Transverse colon (tissue), 4 donors: Measurements from ENCODE around the gene CRYGN. TPM values are rescaled to one million over a fixed set of nuclear protein-coding genes. Genes with fewer than 3 reads are reported as not detected.
A peak's percentile ranks its signal among the peaks of the same experiment; 100 is the strongest.

ENCODE experiments used
- DNase-seq: peaks from one replicate; pipeline ENCODE4 v3.0.0-alpha.2; 2019
- H3K27ac ChIP-seq, 4 donors: fragments of 200-600 bp; sonication (generic); 2 replicates each; pipeline ENCODE4 v1.5.1; 2016 to 2018; ENCODE audit warnings: inconsistent platforms in 4 of 4
- H3K27me3 ChIP-seq: fragments of 200-600 bp; sonication (generic); 2 replicates; pipeline ENCODE4 v1.5.1; 2017; ENCODE audit warnings: inconsistent platforms
- H3K36me3 ChIP-seq, 4 donors: fragments of 200-600 bp; sonication (generic); 2 replicates each; pipeline ENCODE4 v1.5.1; 2017 to 2019; ENCODE audit warnings: inconsistent platforms in 4 of 4
- H3K4me1 ChIP-seq, 4 donors: fragments of 200-600 bp; sonication (generic); 2 replicates each; pipeline ENCODE4 v1.5.1; 2017 to 2020; ENCODE audit warnings: inconsistent platforms in 4 of 4
- H3K4me3 ChIP-seq, 4 donors: fragments of 200-600 bp; sonication (generic); 1 replicate in 1 of 4; 2 replicates in 3 of 4; pipeline versions ENCODE4 v1.5.1 to v1.6.1; 2017 to 2019; ENCODE audit warnings: inconsistent platforms in 4 of 4
- H3K9me3 ChIP-seq, 2 donors: fragments of 200-600 bp; sonication (generic); 2 replicates each; pipeline ENCODE4 v1.5.1; 2017 to 2019; ENCODE audit warnings: inconsistent platforms in 2 of 2
- CTCF ChIP-seq, 5 experiments: fragments of 200-600 bp in 3 of 5; fragments of 450-650 bp in 2 of 5; sonication (generic) in 3 of 5; IDR thresholded peaks; 1 replicate in 2 of 5; 2 replicates in 3 of 5; pipeline ENCODE4 v1.5.1; 2016 to 2017; ENCODE audit warnings: antibody characterized with exemption in 5 of 5, inconsistent platforms in 3 of 5, mild to moderate bottlenecking in 2 of 5, moderate library complexity in 1 of 5
- EP300 ChIP-seq: sonication (generic); formaldehyde crosslinking; IDR thresholded peaks from one replicate; pipeline ENCODE4 v1.6.1; 2017; ENCODE audit warnings: antibody characterized with exemption, low read depth
- POLR2A ChIP-seq: fragments of 450-650 bp; IDR thresholded peaks from one replicate; pipeline ENCODE4 v1.6.1; 2016; ENCODE audit warnings: antibody characterized with exemption, mild to moderate bottlenecking, moderate library complexity
- POLR2AphosphoS5 ChIP-seq, 3 donors: sonication (generic); formaldehyde crosslinking; IDR thresholded peaks; one replicate each; pipeline ENCODE4 v1.6.1; 2016; ENCODE audit warnings: antibody characterized with exemption in 3 of 3
- WGBS, 2 donors: methylation state at CpG; one replicate each; pipeline ENCODE4 v1.1.5; 2018; ENCODE audit warnings: low coverage in 1 of 2; 5-methylcytosine and 5-hydroxymethylcytosine counted together
- in situ Hi-C, 4 donors: fragments of 200-750 bp; cut with MboI; loops; one replicate each; pipeline versions ENCODE4 v1.15.0 to v1.15.1; 2017; ENCODE audit warnings: low sequenced_read_pairs in 3 of 4, low pct_ligation_motif_present in 1 of 4, low pct_unique_long_range_greater_than_20kb in 1 of 4
- intact Hi-C: fragments of 100-400 bp; cut with DNase I; formaldehyde crosslinking; loops from one replicate; pipeline ENCODE4 v1.15.1; 2023; ENCODE audit warnings: low total_unique reads
- total RNA-seq, 4 donors: library from RNA; depleted of rRNA; stranded (reverse); fragments of >200 nt; gene quantifications; one replicate each; pipeline ENCODE4 v1.1.0, GENCODE V29; 2016

CRYGN gene
- total RNA-seq, 4 donors from 2014 or later: not detected

- Histone ChIP-seq H3K27me3 (no peaks in the 10 kb centered on the region), H3K4me3 (no peak overlapping the region), H3K4me1 (peaks cover 12 to 52% (median 18%) of the 10 kb centered on the region in 4 donors), H3K27ac (peak overlapping the region in 1 of 4 donors; percentile 16), H3K9me3 (no peaks in the 10 kb centered on the region), H3K36me3 (peaks cover 0 to 31% (median 0%) of the 10 kb centered on the region in 4 donors)
- no peak for TF ChIP-seq CTCF (IDR thresholded peaks at IDR 0.05)
- TF ChIP-seq POLR2AphosphoS5 (IDR thresholded peaks at IDR 0.05): no peak
- no peak for TF ChIP-seq POLR2A
- no peak for TF ChIP-seq EP300
- whole genome bisulfite sequencing, 2 donors: 79 to 82% methylated on average over 2 of the region's 2 CpGs
- intact Hi-C loops (no loop called here), in situ Hi-C loops (no loop called here)
- no peak for DNase-seq
Measured at GRCh38 chr7:151487228-151487627, 47.3 kb upstream of the CRYGN start.

- intact Hi-C loops: no loop called here
Measured at GRCh38 chr7:151486074-151486473, 46.1 kb upstream of the CRYGN start.

GRCh38 chr7:151484971-151485707 is 45.2 kb upstream of the CRYGN start:
- WGBS, 2 donors: 65 to 66% methylated on average over 6 to 7 of the region's 7 CpGs
- intact Hi-C loops: no loop called here
- peak in 1 of 3 donors; percentile 35 for TF ChIP-seq POLR2AphosphoS5 (IDR thresholded peaks at IDR 0.05)
- no peak for TF ChIP-seq CTCF (IDR thresholded peaks at IDR 0.05)
- TF ChIP-seq POLR2A: no peak
- in situ Hi-C loops: no loop called here
- Histone ChIP-seq H3K4me1 (peaks cover 8 to 42% (median 12%) of the 10 kb centered on the region in 4 donors), H3K27ac (peak overlapping the region; percentile 7 to 37 (median 29)), H3K9me3 (no peaks in the 10 kb centered on the region), H3K27me3 (no peaks in the 10 kb centered on the region), H3K4me3 (no peak overlapping the region), H3K36me3 (peaks cover 0 to 27% (median 0%) of the 10 kb centered on the region in 4 donors)
- no peak for DNase-seq

More at GRCh38 chr7:151486074-151486473, 46.1 kb upstream of the CRYGN start:
- TF ChIP-seq EP300 (no peak), POLR2A (no peak), POLR2AphosphoS5 (IDR thresholded peaks at IDR 0.05) (no peak), CTCF (IDR thresholded peaks at IDR 0.05) (no peak)
- H3K4me1 ChIP-seq: peaks cover 12 to 46% (median 15%) of the 10 kb centered on the region in 4 donors
- no peak overlapping the region for H3K4me3 ChIP-seq
- H3K9me3 ChIP-seq: no peaks in the 10 kb centered on the region
- peak overlapping the region in 1 of 4 donors; percentile 16 for H3K27ac ChIP-seq
- in situ Hi-C loops: no loop called here
- DNase-seq: no peak
- H3K27me3 ChIP-seq: no peaks in the 10 kb centered on the region
- 88 to 96% methylated on average over 3 of the region's 3 CpGs for WGBS, 2 donors
- peaks cover 0 to 31% (median 0%) of the 10 kb centered on the region in 4 donors for H3K36me3 ChIP-seq

GRCh38 chr7:151483711-151483983 is 43.7 kb upstream of the CRYGN start:
- H3K27ac ChIP-seq: peak overlapping the region in 1 of 4 donors; percentile 36
- in situ Hi-C loops: no loop called here
- H3K27me3 ChIP-seq: no peaks in the 10 kb centered on the region
- intact Hi-C loops: no loop called here
- no peak overlapping the region for H3K4me3 ChIP-seq
- H3K9me3 ChIP-seq: no peaks in the 10 kb centered on the region
- peaks cover 8 to 38% (median 11%) of the 10 kb centered on the region in 4 donors for H3K4me1 ChIP-seq
- DNase-seq: no peak
- WGBS, 2 donors: 87 to 100% methylated on average over 1 of the region's 1 CpG
- peaks cover 0 to 15% (median 0%) of the 10 kb centered on the region in 4 donors for H3K36me3 ChIP-seq
- TF ChIP-seq EP300: no peak
- no peak for TF ChIP-seq CTCF (IDR thresholded peaks at IDR 0.05)
- TF ChIP-seq POLR2AphosphoS5 (IDR thresholded peaks at IDR 0.05): no peak
- TF ChIP-seq POLR2A: no peak
